NCI-H2081 treated with DMSO at 0.1 percent for 48 hours (cell line): ENCODE measurements around the gene UIMC1.

Experiments
- DNase-seq: peaks from one replicate; lab custom pipeline; 2025; lab: John Stamatoyannopoulos, UW

The UIMC1 gene

DNA sequence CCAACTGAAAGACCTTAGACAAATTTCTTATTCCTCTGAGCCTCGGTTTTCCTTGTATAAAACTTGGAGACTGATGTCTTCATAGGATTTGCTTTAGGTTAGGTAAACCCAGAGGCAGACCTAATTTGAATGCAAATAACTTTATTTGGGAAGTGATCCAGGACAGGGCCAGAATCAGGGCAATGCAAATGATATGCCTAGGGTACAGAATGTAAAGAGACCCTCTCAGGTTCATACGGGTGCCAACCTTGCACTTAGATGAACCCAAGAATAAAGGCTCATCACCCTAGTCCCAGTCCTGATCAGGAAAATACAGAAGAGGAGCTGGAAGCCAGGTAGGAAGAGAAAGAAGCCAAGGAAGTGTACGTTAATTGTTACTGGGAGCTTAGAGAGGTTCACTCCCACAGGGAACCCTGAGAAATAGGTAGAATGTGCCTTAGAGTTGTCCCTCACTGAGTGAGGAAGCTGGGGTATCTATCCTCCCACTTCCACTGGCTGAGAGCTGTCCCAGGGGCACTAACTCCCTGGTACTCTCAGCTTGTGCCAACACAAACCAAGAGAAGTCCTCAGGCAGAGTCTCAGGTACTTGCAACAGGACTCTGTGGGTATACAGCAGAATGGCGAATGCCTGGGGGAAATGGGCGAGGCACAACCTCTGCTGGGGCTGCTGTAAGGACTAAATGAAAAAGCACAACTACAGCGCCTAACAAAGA is 104.3 kb downstream of the UIMC1 start:
- no peak for DNase-seq

GRCh38 chr5:176901260-176902101 is 105.1 kb downstream of the UIMC1 start:
- DNase-seq, result no peak

- no peak for DNase-seq
These were observed 105.8 kb downstream of the UIMC1 start for GRCh38 chr5:176900780-176901204.

GRCh38 chr5:176899946-176900779 is 106.4 kb downstream of the UIMC1 start:
- DNase-seq, result no peak

DNA sequence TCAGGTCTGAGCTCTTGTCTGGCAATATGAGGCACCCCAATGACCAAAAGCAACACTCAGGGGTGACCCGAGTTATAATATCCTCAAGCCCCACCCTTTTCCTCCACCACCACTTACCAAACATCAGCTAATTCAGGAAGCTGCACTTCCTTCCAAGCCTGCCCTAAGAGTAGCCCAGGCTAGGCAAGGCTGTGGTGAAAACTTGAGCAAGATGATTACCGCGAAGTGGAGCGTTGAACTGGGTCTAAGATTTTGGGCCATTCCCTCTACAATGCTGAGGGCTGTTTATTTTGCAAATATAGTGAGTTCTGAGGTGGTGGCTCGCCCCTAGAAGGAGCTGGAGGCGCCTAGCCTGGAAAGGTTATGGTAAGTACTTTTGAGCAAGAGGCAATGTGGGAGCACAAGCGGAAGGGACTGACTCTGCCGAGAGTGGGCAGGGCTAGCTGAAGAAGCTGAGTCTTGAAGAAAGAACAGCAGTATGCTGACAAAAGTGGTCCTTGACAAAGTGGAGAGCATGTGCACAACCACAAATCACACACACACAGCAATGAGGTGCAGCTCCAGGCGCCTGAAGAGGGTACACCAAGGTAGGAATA is 107.2 kb downstream of the UIMC1 start, which contains the start of gene HK3:
Gene HK3, minus strand, starts transcription at position 51 of the 596 bp plus-strand sequence. CDS start 3,187 bp downstream, outside the sequence.
- no peak for DNase-seq

GRCh38 chr5:176897263-176897662 is 109.3 kb downstream of the UIMC1 start:
- DNase-seq, result no peak

DNA sequence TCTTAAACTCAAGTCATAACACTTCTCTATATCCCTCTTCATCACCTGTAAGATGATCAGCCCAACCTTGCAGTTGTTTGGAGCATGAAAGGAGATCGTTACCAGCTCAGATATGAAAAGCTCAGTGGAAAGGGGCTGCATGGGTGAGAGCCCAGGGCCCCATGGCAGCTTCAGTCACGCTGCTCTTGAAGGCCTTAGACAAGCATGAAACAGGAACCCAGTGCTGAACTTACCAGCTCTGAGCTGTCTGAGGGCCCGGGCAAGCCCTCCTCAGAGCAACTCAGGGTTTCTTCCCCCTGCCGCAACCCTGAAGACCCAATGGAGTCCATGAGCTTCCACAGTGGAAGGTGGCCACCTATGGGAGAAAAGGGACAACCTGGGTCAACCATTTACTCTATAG is 110.7 kb downstream of the UIMC1 start:
- no peak for DNase-seq

- DNase-seq, result no peak
These were observed 112.3 kb downstream of the UIMC1 start for GRCh38 chr5:176894298-176894697.

GRCh38 chr5:176892663-176893062 is 113.9 kb downstream of the UIMC1 start:
- DNase-seq, result no peak

- DNase-seq, result no peak
These were observed 115.1 kb downstream of the UIMC1 start for GRCh38 chr5:176891331-176891958.

GRCh38 chr5:176890455-176891330 is 115.9 kb downstream of the UIMC1 start:
- no peak for DNase-seq

- DNase-seq, result no peak
These were observed 117.0 kb downstream of the UIMC1 start for GRCh38 chr5:176889321-176890280.

DNA sequence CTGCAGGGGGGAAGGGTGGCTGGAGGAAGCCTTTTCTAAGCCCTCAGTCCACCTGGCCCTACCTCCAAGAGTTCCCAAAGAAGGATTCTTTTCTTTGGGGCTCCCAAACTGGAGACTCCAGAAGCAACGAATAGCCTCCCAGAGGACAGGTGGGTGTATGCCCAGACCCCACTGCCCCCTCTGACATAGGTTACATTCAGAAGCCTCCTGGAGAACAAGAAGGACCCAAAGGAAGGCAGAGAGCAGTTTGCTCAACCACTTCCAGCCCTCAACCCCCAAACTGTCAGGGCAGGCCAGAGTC is 117.8 kb downstream of the UIMC1 start:
- DNase-seq, result no peak

GRCh38 chr5:176888016-176888864 is 118.3 kb downstream of the UIMC1 start:
- DNase-seq, result no peak

- DNase-seq, result no peak
These were observed 119.2 kb downstream of the UIMC1 start for GRCh38 chr5:176887252-176887849.

GRCh38 chr5:176886336-176887251 is 120.0 kb downstream of the UIMC1 start:
- no peak for DNase-seq

DNA sequence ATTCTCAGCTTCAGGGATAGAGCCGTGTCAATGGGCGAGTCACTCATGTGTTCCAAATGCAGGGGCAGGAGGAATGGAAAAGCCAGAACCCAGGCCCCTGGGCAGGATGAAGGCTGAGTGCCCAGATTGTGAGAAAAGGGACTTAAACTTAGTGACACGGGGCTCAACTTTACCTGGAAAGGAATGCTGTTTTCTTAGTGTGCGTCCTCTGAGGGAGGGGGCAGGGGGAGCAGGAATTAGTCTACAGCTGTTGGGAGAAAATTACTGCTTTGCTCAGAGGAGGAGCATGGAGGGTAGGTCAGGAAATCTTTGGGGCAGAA is 122.0 kb downstream of the UIMC1 start:
- no peak for DNase-seq
